Effector CD4-positive, alpha-beta T cell (primary cell): ENCODE data around the gene HOXB7. TPM values are rescaled to one million over a fixed set of nuclear protein-coding genes. Genes with fewer than 3 reads are reported as not detected.

ENCODE experiments used
- DNase-seq: peaks from one replicate; pipeline ENCODE4 v3.0.0-alpha.2; 2020
- total RNA-seq: gene quantifications from one replicate; lab custom pipeline; 2026; lab: John Stamatoyannopoulos, UW

The HOXB7 gene
- not detected for total RNA-seq

DNA sequence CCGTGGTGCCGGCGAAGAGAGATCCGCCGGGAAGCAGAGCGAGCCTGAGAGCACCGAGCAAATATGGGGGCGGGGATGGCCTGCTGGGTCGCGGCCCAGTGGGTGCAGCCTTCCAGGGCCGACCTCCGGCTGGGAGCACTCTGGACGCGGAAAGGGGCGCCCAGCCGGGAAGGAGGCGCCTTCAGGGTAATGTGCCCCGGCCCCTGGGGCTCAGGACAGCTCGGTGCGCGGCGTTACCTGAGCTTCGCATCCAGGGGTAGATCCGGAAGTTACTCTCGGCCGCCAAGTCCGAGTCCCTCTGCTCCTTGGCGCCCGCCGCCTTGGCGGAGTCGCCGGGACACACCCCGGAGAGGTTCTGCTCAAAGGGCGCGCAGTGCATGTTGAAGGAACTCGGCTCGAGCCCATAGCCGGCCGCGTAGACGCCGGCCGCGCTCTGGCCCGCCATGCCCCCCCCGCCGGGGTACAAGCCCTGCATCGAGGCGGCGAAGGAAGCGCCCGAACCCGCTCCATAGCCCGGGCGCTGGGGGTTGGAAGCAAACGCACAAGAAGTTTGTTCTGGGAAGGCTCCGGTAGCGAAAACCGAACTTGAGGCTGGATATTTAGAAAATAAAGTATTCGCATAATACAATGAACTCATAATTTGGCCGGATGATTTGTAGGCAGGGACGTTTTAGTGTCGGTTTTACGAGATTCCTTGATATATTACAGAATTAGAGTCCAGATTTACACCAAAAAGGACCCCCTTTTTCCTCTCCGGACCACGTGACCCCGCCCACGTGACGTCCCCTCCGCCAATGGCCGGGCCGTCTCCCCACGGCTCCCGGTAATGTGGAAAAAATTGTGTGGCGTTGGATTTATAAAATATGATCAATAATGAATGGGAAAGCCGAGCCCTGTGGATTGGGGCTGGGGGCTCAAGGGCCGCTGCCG is at the start of gene HOXB7:
TSS of gene HOXB7 (minus strand) at position 736 of the 930 bp plus-strand sequence. CDS start at position 637, 99 bp downstream.
- peak; percentile 47 for DNase-seq

DNA sequence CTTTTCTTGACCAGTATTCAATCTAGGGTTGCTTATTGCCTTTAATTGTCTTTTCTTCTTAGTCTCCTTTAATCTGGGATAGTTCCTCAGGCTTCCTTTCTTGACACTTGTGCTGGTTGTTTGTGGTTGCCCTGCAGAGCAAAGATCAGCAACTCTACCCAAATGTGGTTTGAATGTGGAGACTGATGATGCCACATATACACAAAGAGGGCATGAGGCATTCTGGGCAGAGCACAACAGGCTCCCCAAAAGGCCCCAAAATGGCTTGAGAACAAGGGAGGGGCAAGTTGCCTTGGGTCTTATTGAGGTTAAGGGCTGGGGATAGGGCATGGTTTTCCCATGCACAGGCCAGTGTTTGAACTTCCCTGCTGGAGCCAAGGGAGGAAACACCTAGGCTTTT is 45.1 kb upstream of the HOXB7 start:
- no peak for DNase-seq

DNA sequence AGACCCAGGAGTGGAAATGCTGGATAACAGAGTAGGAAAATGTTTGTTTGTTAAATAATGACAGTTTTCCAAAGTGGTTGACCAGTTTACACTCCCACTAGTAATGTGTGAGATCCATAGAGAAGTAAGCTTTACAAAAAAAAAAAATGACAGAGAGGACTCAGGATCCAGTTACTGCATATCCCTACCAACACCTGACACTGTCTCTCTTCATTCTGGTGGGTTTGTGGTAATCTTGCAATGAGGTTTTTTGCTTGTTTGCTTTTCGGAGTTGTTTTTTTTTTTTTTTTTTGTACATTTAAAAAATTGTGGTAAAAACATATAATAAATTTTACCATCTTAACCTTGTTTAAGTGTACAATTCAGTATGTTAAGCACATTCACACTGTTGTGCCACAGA is 38.9 kb upstream of the HOXB7 start:
- no peak for DNase-seq

DNA sequence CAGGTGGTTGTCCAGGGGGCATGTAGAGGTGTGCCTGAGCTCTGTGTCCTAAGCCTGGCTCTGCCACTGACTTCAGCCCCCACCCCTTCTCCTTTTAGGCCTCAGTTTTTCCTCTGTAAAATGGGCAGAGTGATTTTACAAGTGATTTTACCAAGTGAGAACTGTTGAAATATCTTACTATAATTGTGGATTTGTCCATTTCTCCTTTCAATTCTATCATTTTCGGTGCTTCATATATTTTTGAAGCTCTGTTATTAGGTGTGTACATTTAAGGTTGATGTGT is 37.1 kb upstream of the HOXB7 start:
- DNase-seq, result no peak

DNA sequence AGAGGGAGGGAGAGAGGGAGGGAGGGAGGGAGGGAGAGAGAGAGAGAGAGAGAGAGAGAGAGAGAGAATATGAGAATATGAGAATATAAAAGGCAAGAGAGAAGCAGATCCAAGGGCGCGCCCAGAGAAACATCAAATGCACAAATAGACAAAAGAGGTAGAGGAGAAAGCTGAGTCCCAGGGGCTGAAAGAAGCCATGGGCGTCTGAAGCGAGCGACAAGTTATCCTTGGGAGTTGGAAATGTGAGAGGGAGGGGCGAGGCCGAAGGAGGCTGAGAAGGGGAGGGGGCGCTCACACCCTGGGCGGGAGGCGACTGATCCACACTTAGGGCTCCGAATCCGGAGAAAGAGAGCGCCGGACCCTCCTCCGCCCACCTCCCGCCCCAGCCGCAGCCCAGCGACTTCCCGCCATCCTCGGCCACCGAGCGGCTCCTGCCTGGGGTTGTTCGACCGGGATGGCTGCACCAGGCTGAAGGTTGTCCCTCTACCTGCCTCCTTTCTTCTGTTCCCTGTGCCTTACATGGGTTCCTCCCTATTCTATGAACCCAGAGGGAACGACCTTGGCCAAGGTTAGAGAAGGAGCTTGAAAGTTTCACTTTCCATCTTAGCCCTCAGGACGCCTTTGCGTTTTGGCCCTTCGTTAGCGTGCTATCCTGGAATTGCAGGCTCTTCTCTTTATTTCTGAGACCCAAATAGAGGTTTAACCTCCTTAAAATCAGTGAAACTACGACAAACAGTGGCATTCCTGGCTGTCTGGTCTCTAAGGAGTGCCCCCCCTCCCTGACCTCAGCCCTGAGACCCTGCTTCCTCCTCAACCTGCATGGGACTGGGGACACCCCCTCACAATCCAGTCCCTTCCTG is 36.5 kb upstream of the HOXB7 start:
- no peak for DNase-seq

DNA sequence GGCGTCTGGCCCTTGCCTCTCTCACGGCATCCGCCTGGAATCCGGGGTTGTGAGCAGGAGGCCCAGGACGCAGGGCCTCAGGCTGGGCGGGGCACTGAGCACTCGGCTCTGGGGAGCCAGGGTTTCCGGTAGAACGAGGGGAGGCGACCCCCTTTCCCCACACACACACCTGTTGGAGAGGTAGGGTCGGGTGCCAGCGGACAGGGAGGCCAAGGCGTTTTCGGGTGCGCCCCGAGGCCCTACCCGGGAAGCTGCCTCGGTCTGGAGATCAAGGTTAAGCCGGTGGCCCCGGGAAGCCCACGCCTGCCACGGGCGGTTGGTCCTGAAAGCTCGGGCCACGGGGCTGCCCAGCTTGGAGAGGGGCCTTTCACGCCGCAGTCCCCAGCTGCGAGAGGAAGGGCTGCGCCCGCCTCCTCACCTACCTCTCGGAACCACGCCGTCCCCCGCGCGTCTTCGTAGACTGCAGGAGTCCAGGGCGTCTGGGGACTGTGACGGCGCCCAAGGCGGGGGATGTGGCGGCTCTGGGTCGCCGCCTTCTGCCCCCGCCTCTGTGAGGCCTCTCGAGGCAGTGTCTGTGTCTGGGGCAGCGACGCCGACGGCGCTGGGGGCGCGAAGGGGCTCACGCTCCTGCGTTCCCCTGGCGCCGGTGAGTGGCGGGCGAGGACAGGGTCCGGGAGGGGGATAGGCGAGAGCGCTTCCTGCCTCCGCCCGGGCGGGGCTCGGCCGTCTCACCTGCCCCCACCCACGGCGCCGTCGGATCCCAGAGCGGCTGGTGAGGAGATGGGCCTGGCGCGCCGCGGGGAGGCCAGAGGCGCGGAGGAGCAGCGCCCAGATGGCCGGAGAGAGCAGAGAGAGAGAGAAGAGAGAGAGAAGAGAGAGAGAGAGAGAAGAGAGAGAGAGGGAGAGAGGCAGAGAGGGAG is 35.6 kb upstream of the HOXB7 start:
- no peak for DNase-seq

DNA sequence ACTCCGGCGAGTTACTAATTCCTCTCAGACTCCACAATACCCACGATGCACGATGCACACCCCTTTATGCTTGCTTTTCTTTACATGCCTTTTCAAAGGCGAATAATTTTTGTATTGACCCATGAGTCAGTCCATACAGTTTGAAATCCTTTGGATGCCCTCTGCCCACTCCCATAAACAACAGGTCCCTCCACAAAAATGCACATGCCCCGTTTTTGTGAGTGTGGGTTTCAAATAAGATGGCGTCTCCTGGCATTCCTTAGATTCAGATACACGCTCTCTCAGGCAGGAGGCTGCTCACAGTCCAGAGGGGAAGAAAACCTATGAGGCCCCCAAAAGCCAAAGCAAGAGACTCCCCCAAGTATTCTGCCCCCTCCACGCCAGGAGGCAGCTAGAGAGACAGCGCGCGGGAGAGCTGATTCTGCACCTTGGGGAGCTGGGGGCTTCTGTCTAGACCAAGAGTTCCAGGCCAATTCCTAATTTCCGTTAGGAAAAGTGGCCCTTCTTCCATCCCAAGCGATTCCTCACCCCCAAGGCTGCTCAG is 34.9 kb upstream of the HOXB7 start:
- DNase-seq, result no peak

DNA sequence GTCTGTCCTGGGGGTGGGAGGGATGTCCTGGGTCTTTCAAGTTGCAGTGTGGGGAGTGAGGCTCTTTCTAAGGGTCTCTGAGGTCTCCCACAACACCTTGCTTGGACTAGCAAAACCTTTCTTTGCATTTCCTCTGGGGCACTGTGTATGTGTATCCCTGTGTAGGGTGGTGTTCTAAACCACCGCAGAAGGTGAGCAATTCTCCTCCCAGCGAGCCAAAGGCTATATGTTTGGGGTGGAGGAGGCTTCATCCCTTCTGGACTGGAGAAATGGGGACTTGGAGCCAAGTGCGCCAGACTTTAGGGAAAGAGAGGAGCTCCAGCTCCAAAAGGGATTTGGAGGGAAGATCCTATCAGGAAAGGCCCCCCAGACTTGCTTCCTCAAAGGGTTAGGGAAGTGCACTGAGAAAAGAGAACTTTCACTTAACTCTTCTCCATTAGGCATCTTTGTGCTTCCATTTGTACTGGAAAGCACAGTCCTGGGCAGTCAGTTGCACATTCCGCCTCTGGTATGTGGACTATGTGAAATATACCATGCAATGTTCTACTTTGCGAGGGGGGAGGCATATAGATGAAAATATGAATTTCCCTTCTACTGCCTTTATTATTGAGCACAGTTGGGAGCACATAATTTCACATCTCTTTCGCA is 34.2 kb upstream of the HOXB7 start:
- no peak for DNase-seq

DNA sequence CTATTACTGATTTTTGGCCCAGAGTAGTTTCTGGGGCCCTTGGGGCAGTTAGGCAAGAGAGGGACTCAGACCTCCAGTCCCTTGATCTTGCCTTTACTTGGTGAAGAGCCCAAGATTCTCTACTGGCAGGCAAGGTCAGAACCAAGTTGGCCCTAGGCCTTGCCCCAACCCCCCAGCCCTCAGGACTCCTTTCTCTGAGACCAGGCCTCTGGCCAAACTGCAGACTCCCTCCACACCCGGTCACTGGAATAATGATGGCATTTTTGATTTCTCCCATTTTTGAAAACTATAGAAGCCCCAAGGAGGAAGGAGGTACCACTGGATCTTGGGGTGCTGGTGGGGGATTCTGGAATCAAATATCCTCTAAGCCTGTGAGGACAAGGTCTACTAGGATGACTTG is 33.3 kb upstream of the HOXB7 start:
- DNase-seq, result no peak

DNA sequence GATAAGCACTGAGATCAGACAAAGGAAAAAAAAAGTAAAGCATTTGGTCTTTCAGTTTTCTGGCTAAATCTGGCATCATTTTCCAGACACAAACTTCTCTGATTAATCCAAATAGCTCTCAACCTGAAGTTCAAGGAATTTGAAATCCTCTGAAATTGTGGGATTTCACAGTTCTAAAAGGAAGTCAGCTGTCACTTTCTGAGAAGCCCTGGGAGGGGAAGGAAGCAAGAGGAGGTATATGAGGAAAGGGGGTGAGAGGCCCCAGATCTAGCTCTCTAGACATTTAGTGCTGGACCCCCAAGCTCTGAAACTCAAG is 32.8 kb upstream of the HOXB7 start:
- DNase-seq, result no peak

DNA sequence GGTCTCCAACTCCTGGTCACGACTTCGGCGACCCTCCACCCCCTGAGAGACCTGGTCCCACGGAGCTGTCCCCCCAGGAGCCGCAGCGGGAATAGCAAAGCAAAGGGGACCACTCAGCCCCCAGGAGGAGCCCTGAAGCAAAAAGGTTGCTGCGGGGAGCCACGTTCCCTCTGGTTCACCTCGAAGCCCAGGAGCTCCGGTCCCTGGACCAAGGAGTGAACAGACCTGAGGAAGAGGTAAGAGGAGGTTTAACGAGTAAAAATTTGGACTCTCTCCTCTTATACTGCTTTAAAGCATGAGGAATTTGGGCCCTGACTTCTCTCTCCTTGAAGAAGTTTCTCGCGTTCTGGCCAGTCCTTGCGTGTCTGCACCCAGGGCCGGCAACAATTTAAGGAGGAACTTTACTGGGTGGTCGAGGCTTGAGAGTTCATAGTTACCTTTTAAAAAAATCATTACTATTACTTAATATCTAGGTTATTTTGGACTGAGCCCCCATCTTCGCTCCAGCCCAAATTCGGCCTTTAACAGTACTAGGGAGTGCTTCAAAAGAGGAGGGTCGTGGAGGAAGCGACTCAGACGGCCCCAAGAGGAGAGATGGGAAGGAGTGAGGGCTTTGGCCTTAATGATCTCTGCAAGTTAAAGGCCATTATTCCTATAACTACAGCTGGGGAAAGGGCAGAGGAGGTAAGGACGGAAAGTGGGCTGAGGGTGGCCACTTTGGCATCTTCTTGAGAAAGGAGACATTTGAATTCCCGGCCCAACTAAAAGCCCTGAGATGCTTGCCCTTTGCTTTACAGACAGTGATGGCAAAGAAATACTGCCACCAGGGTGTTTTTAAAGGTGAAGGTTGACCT is 32.3 kb upstream of the HOXB7 start:
- DNase-seq, result no peak

DNA sequence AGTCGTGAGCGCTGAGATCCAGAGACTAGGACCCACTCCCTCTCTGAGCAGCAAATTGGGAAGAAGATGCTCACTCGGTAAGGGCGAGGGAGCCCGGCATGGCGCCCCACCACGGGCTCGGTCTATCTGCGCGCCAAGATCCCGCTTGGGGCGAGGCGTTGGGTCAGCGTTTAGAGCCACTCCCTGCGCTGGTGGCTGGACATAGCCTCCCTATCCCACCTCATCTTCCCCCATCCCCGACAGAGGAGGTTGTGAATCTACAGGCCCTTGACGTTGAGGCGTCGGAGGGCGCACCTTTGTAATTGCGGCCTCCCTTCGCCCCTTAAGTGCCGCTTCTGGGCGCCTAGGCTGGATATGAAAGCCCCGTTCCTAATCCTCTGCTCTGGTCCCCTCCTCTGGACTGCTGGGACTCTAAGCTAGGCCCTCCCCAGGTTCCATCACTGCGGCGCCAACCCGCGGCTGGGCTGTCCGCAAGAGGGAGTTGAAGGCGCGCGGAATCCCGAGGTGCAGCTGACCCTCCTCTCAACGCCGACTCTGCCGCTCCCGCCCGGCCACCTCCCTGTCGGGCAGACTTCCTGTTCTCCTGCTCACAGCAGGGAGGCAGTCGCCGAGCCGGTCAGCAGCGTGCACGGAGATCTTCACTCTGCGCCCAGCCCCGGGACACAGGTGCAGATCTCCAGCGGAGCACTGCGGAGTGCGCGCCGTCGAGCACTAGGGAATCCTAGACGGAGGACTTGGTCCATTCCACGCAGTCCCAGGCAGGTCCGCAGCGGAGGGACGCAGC is 31.4 kb upstream of the HOXB7 start:
- no peak for DNase-seq

DNA sequence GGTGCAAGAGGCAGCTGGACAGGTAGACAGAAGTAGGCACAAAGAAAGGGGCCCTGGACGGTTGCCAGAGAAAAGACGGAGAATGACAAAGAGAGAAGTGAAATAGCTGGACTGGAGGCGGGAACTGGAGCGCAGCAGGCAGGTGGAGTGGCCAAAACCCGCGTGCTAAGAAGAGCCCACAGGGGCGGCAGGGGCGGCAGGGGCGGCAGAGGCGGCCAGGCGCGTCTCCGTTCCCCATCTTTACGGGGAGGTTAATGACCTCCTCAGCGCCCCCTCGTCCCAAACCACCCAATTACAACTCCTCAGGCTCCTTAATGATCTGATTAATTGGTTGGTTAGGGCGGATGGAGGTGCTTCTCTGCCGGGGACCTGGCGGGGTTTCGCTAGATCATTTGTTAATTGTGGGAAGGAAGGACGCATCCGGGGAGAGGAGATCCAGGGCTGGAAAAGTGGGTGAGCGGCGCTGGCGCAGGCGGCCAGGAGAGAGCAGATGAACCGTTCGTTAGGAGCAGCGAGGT is 30.8 kb upstream of the HOXB7 start:
- no peak for DNase-seq

DNA sequence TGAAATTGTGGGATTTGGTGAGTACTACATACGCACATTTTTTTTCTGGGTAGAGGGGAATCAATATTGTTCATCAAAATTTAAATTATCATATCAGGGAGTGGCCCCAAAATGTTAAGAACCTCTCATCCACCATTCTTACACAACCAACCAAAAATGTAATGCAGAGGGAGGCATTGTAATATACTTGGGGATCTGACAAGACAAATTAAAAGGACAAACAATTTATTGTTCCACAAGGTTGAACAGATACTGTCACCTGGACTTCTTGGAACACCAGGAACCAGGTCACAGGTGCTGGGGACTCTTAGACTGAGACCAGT is 30.0 kb upstream of the HOXB7 start:
- DNase-seq, result no peak

DNA sequence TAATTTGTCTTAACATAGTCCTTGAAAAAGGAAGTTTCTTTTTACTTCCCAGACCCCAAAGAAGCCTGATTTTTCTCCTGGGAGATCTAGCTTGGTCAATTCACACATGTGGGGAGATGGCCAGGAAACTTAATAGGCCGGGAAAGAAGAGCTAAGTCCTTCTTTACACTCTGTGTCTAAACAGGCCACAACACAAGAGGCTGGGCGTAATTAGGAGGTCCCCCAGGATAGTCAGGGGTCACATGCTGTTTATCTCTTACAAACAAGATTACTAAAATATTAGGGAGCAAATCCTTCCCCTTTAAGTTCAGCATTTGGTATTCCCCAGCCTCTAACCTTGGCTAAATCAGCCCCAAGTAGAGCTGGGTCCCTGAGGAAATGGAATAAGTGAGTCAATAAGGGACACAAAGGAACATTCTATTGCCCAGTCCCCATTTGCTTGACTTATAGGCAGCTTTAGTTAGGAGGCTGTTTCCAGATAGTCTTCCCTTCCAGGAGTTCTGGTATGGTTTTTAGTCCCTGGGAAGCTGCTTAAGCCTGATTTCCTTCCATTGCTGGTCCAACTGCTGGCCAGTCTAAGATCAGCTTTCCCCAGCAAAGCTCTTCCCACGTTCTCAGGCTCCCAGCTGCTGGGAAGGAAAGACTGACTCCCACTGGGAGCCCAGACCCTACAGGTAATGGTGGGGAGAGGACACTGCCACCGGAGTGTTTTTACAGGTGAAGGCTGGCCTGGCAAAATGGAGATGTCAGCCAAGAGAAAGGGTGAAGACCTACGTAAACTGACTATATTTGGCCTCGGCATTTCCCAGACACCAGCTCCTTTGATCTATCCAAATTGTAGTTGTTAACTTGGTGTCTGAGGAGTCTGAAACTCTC is 29.4 kb upstream of the HOXB7 start:
- DNase-seq, result no peak

DNA sequence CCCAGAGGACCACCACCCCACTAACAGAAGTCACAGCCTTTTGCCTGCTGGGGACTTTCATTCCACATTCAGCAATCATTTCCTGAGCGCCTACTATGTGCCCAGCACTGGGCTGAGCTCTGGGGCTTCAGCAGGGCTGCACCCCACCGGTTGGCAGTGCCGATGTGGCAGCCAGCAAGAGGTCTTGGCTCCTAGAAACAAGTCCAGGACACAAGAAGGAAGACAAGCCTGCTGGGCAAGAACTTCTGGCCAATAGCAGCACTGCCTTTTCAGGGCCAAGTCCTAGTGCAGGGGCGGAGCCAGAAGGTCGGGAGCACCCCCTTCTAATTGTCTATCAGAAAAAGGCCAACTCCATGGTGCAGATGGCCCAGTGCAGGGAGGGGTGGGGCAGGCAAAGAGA is 28.3 kb upstream of the HOXB7 start:
- no peak for DNase-seq

DNA sequence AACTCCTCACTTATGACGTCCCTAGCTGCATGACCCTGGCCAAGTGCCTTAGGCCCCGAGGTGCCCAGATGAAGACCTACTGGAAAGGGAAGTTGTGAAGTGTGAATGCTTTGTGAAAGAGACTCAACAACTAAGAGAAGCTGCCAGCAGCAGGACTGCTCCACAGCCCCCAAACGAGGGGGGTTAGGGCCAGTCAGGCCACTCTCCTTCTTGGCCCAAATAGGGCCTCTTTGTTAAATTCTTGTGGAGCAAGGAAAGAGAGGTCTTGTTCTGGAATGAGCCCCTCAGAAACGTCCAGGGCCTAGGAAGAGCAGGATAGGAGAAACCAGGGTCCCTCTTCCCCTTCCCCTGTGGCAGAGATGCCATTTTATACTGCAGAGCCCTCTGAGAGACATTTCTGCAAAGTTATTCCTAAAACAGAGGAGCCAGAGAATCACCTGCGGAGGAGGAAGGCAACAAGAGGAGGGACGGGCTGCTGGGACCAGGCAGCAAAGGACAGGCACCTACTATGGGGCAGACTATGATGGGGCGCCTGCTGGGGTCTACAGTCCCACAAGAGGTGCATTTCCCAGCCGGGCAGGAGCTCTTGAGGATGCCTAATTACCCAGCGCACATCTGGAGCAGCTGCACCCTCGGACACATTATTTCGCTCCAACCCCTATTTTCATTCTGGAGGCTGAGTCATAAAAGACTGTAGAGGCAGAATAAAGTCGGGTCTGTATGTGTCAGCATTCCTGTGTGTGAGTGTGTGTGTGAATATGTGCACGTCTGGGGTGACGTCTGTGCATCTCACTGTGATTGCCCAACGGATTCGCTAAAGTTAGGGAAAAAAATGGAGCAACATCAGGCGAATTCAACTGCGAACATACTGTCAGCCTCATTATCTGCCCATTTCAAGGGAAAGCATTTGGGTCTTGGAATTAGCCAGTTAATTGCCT is 26.8 kb upstream of the HOXB7 start:
- DNase-seq, result no peak
